Trophoblast cell (in vitro differentiated cells and primary cell): ENCODE results near the gene NCAM2.

Experiments used
- DNase-seq, 2 donors: peaks; one replicate each; pipeline ENCODE4 v3.0.0-alpha.2; 2016
- H2AFZ ChIP-seq: 2 replicates; pipeline ENCODE4 v1.6.1; 2013; ENCODE audit warnings: low read length, moderate library complexity, mild to moderate bottlenecking; ENCODE audit not compliant: insufficient read depth, poor library complexity
- H2AK5ac ChIP-seq: 2 replicates; pipeline ENCODE4 v1.6.1; 2013; ENCODE audit warnings: mild to moderate bottlenecking, low read length
- H2BK120ac ChIP-seq: 2 replicates; pipeline ENCODE4 v1.6.1; 2013; ENCODE audit warnings: low read length, mild to moderate bottlenecking, moderate library complexity; ENCODE audit not compliant: insufficient read depth, poor library complexity
- H2BK12ac ChIP-seq: 2 replicates; pipeline ENCODE4 v1.6.1; 2013; ENCODE audit warnings: mild to moderate bottlenecking, low read length, moderate library complexity
- H2BK5ac ChIP-seq: 2 replicates; pipeline ENCODE4 v1.6.1; 2013; ENCODE audit warnings: low read length, low read depth, moderate library complexity, mild to moderate bottlenecking; ENCODE audit not compliant: poor library complexity
- H3K14ac ChIP-seq: 2 replicates; pipeline ENCODE4 v1.6.1; 2013; ENCODE audit warnings: mild to moderate bottlenecking, low read length
- H3K18ac ChIP-seq: 2 replicates; pipeline ENCODE4 v1.6.1; 2013; ENCODE audit warnings: mild to moderate bottlenecking, low read length
- H3K23ac ChIP-seq: 2 replicates; pipeline ENCODE4 v1.6.1; 2013; ENCODE audit warnings: low read length
- H3K27ac ChIP-seq: 2 replicates; pipeline ENCODE4 v1.5.1; 2013; ENCODE audit warnings: low read depth, mild to moderate bottlenecking, inconsistent platforms, low read length, moderate library complexity
- H3K27me3 ChIP-seq: 2 replicates; pipeline ENCODE4 v1.6.1; 2013; ENCODE audit warnings: inconsistent platforms, mild to moderate bottlenecking, low read length, moderate library complexity; ENCODE audit not compliant: insufficient read depth
- H3K36me3 ChIP-seq, 2 experiments: 1 replicate in 1 of 2; 2 replicates in 1 of 2; pipeline ENCODE4 v1.6.1; 2013; ENCODE audit warnings: low read length in 2 of 2, mild to moderate bottlenecking in 2 of 2, moderate library complexity in 1 of 2; ENCODE audit not compliant: insufficient read depth in 2 of 2, control insufficient read depth in 1 of 2
- H3K4ac ChIP-seq: 2 replicates; pipeline ENCODE4 v1.6.1; 2013; ENCODE audit warnings: low read depth, mild to moderate bottlenecking, low read length, moderate library complexity
- H3K4me1 ChIP-seq, 2 experiments: 1 replicate in 1 of 2; 2 replicates in 1 of 2; pipeline ENCODE4 v1.6.1; 2013; ENCODE audit warnings: low read length in 2 of 2, mild to moderate bottlenecking in 2 of 2, moderate library complexity in 1 of 2; ENCODE audit not compliant: insufficient read depth in 2 of 2, control insufficient read depth in 1 of 2
- H3K4me2 ChIP-seq: 2 replicates; pipeline ENCODE4 v1.6.1; 2013; ENCODE audit warnings: inconsistent platforms, mild to moderate bottlenecking, low read length, moderate library complexity
- H3K4me3 ChIP-seq: 2 replicates; pipeline ENCODE4 v1.5.1; 2013; ENCODE audit warnings: mild to moderate bottlenecking, low read depth, low read length, inconsistent platforms
- H3K79me1 ChIP-seq: one replicate; pipeline ENCODE4 v1.6.1; 2013; ENCODE audit warnings: low read length
- H3K79me2 ChIP-seq: 2 replicates; pipeline ENCODE4 v1.6.1; 2013; ENCODE audit warnings: low read length, mild to moderate bottlenecking; ENCODE audit not compliant: control insufficient read depth, insufficient read depth, poor library complexity
- H3K9ac ChIP-seq: 2 replicates; pipeline ENCODE4 v1.6.1; 2013; ENCODE audit warnings: mild to moderate bottlenecking, low read length
- H3K9me3 ChIP-seq: 2 replicates; pipeline ENCODE4 v1.6.1; 2013; ENCODE audit warnings: low read depth, mild to moderate bottlenecking, control low read depth, inconsistent platforms, low read length; ENCODE audit not compliant: insufficient read depth
- H4K12ac ChIP-seq: 2 replicates; pipeline ENCODE4 v1.6.1; 2013; ENCODE audit warnings: low read depth, mild to moderate bottlenecking, low read length, moderate library complexity
- H4K8ac ChIP-seq: 2 replicates; pipeline ENCODE4 v1.6.1; 2013; ENCODE audit warnings: low read depth, mild to moderate bottlenecking, low read length, moderate library complexity
- H4K91ac ChIP-seq: one replicate; pipeline ENCODE4 v1.6.1; 2013; ENCODE audit warnings: low read depth, mild to moderate bottlenecking, low read length, moderate library complexity
- WGBS: extraction: QIAGEN DNeasy Blood & Tissue Kit; methylation state at CpG from one replicate; pipeline ENCODE4 v1.1.7; 2013; ENCODE audit warnings: missing lambda C conversion rate; ENCODE audit not compliant: insufficient read length, insufficient coverage; ENCODE audit errors: extremely low coverage; 5-methylcytosine and 5-hydroxymethylcytosine counted together

Gene NCAM2

DNA sequence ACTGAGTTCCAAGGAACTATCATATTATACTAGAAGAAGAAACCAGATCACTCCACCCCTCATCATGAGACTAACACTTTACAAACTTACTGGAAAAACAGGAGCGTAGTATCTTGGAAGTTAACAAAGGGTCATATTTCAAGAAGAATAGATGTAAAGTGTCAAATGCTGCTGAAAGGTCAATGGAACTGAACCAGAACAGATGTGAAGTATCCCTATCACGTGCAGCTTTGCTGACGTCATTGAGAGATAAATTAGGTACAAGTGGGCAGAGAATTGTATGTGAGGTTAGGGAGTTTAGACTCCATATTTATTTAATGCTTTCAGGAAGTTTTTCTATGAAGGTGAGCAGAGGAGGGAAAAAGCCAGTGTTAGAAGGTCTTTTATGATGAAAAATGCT, 483.0 kb downstream of the NCAM2 start:
- Histone ChIP-seq H3K4ac (no peak overlapping the region), H2AFZ (no peak overlapping the region), H2BK120ac (no peak overlapping the region), H3K23ac (no peak overlapping the region), H2AK5ac (no peak overlapping the region), H3K14ac (no peak overlapping the region), H2BK5ac (no peak overlapping the region), H4K91ac (no peak overlapping the region), H3K4me3 (no peak overlapping the region), H4K8ac (no peak overlapping the region), H3K79me2 (no peaks in the 10 kb centered on the region), H2BK12ac (no peak overlapping the region), H3K27me3 (no peaks in the 10 kb centered on the region), H3K36me3 (no peaks in the 10 kb centered on the region), H3K9ac (no peak overlapping the region), H3K4me2 (no peak overlapping the region), H3K4me1 (no peaks in the 10 kb centered on the region), H3K79me1 (no peaks in the 10 kb centered on the region), H3K27ac (no peak overlapping the region), H3K9me3 (no peaks in the 10 kb centered on the region), H3K18ac (no peak overlapping the region), H4K12ac (no peak overlapping the region)
- no peak for DNase-seq
- no CpG with 5 or more reads among the region's 3 CpGs for WGBS

DNA sequence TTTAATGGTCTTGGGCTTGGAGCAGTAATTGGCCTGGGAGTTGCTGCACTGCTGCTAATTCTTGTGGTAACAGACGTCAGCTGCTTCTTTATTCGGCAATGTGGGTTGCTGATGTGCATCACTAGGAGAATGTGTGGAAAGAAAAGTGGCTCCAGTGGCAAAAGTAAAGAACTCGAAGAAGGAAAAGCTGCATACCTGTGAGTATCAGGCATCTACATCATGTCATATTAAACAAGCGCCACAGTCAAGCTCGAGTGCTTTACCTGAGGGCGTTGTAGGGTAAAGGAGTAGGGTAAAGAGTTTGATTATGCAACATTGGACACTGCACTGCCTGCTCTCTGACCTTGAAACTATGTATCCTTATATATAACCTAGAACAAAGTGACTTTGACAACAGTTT, 510.6 kb downstream of the NCAM2 start:
- H4K12ac ChIP-seq, result no peak overlapping the region
- H3K4me2 ChIP-seq, result no peak overlapping the region
- H2AFZ ChIP-seq, result no peak overlapping the region
- no peak for DNase-seq
- no peak overlapping the region for H2BK5ac ChIP-seq
- no peak overlapping the region for H2BK120ac ChIP-seq
- no peak overlapping the region for H3K14ac ChIP-seq
- no peaks in the 10 kb centered on the region for H3K79me1 ChIP-seq
- H3K36me3 ChIP-seq, result no peaks in the 10 kb centered on the region
- H3K27me3 ChIP-seq, result no peaks in the 10 kb centered on the region
- no peaks in the 10 kb centered on the region for H3K4me1 ChIP-seq
- no peak overlapping the region for H3K23ac ChIP-seq
- no peak overlapping the region for H3K4ac ChIP-seq
- no peak overlapping the region for H4K8ac ChIP-seq
- H3K27ac ChIP-seq, result no peak overlapping the region
- no peak overlapping the region for H4K91ac ChIP-seq
- H3K18ac ChIP-seq, result no peak overlapping the region
- no peaks in the 10 kb centered on the region for H3K9me3 ChIP-seq
- no peak overlapping the region for H3K4me3 ChIP-seq
- H2AK5ac ChIP-seq, result no peak overlapping the region
- H3K79me2 ChIP-seq, result no peaks in the 10 kb centered on the region
- WGBS, result no CpG with 5 or more reads among the region's 6 CpGs
- no peak overlapping the region for H2BK12ac ChIP-seq
- H3K9ac ChIP-seq, result no peak overlapping the region

DNA sequence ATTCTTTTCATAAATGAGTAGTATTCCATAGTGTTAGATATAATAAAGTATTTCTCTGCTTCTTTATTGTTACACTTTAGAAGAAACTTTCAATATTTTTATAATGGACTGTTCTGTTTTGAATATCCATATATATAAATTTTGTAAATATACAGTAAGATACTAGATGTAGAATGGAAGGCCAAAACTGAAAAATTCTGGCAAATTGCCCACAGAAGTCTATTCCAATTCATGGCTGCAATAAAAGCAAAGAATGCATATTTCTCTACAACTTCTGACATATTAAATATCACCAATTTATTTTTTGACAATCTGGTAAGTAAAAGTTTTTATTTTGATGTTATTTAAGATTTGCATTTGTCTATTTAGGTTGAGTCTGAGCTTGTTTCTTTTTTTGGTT, 532.5 kb downstream of the NCAM2 start:
- H3K79me1 ChIP-seq, result no peaks in the 10 kb centered on the region
- no peak overlapping the region for H2AFZ ChIP-seq
- H3K79me2 ChIP-seq, result no peaks in the 10 kb centered on the region
- H3K36me3 ChIP-seq, result no peaks in the 10 kb centered on the region
- H3K27me3 ChIP-seq, result no peaks in the 10 kb centered on the region
- no peak overlapping the region for H2AK5ac ChIP-seq
- no peak for DNase-seq
- H4K8ac ChIP-seq, result no peak overlapping the region
- H2BK12ac ChIP-seq, result no peak overlapping the region
- no peak overlapping the region for H3K23ac ChIP-seq
- H2BK5ac ChIP-seq, result no peak overlapping the region
- no peak overlapping the region for H3K9ac ChIP-seq
- no peaks in the 10 kb centered on the region for H3K9me3 ChIP-seq
- H3K27ac ChIP-seq, result no peak overlapping the region
- H2BK120ac ChIP-seq, result no peak overlapping the region
- H3K4me1 ChIP-seq, result no peaks in the 10 kb centered on the region
- H4K12ac ChIP-seq, result no peak overlapping the region
- H3K4me3 ChIP-seq, result no peak overlapping the region
- H3K18ac ChIP-seq, result no peak overlapping the region
- H3K4me2 ChIP-seq, result no peak overlapping the region
- H4K91ac ChIP-seq, result no peak overlapping the region
- no peak overlapping the region for H3K4ac ChIP-seq
- H3K14ac ChIP-seq, result no peak overlapping the region

DNA sequence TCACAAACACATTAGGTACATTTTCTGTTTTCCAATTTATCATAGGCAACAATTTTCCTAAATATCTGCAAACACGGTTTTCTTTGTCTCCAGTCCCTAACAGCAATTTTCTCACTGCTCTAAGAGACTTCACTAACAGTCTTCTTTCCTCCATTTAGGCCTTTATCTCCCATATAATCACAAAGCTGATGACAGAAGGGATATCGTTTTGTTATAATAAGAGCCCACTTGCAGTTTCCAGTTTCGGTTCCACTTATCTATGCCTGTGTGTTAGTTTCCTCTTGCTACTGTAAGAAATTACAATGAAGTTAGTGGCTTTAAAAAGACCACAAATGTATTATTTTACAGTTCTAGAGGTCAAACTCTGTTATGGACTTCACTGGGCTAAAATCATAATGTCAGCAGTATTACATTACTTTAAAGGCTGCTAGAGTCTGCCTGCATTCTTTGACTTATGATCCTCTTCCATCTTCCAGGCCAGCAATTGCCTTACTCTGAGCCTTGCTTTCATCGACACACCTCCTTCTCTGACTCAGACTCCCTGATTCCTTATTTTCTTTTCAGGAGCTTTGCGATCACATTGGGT, 549.3 kb downstream of the NCAM2 start:
- Histone ChIP-seq H3K36me3 (no peaks in the 10 kb centered on the region), H2BK120ac (no peak overlapping the region), H3K23ac (no peak overlapping the region)

More for the DNA sequence above, 549.3 kb downstream of the NCAM2 start:
- Histone ChIP-seq H4K12ac (no peak overlapping the region), H2BK12ac (no peak overlapping the region), H2BK5ac (no peak overlapping the region), H3K27ac (no peak overlapping the region), H2AFZ (no peak overlapping the region), H3K9me3 (no peaks in the 10 kb centered on the region), H3K79me1 (no peaks in the 10 kb centered on the region), H3K9ac (no peak overlapping the region), H3K18ac (no peak overlapping the region), H3K14ac (no peak overlapping the region), H3K4me1 (no peaks in the 10 kb centered on the region), H3K4me2 (no peak overlapping the region), H3K4ac (no peak overlapping the region), H3K79me2 (no peaks in the 10 kb centered on the region), H4K91ac (no peak overlapping the region), H4K8ac (no peak overlapping the region), H3K27me3 (no peaks in the 10 kb centered on the region), H3K4me3 (no peak overlapping the region), H2AK5ac (no peak overlapping the region)
- no CpG with 5 or more reads among the region's 5 CpGs for WGBS
- DNase-seq, result no peak
